NCI-H748 (cell line): ENCODE measurements around the gene CSPG4.

ENCODE experiments used
- DNase-seq: peaks from one replicate; lab custom pipeline; 2025; ENCODE audit not compliant: unreplicated experiment; lab: John Stamatoyannopoulos, UW

Gene CSPG4

GRCh38 chr15:75673426-75674235 is 39.0 kb downstream of the CSPG4 start:
- DNase-seq: no peak

GRCh38 chr15:75672646-75673425 is 39.8 kb downstream of the CSPG4 start:
- DNase-seq: no peak

- DNase-seq: no peak
Observed at GRCh38 chr15:75671730-75672602, 40.7 kb downstream of the CSPG4 start.

- DNase-seq: no peak
Observed at GRCh38 chr15:75669879-75670212, 42.8 kb downstream of the CSPG4 start.

GRCh38 chr15:75669191-75669878 is 43.3 kb downstream of the CSPG4 start:
- DNase-seq: no peak

- DNase-seq: peak; percentile 33
Observed at GRCh38 chr15:75666823-75667501, 45.7 kb downstream of the CSPG4 start.

- peak; percentile 66 for DNase-seq
Observed at GRCh38 chr15:75663931-75664421, 48.7 kb downstream of the CSPG4 start.

- no peak for DNase-seq
Observed at GRCh38 chr15:75662823-75663519, 49.7 kb downstream of the CSPG4 start.

GRCh38 chr15:75661756-75662140 is 50.9 kb downstream of the CSPG4 start:
- no peak for DNase-seq

GRCh38 chr15:75661100-75661755 is 51.4 kb downstream of the CSPG4 start:
- DNase-seq: no peak

GRCh38 chr15:75659928-75660645 is 52.6 kb downstream of the CSPG4 start:
- no peak for DNase-seq

- no peak for DNase-seq
Observed at GRCh38 chr15:75659141-75659771, 53.4 kb downstream of the CSPG4 start.

- no peak for DNase-seq
Observed at GRCh38 chr15:75656813-75657212, 55.8 kb downstream of the CSPG4 start.

- no peak for DNase-seq
Observed at GRCh38 chr15:75656331-75656730, 56.3 kb downstream of the CSPG4 start.

- peak; percentile 6 for DNase-seq
Observed at GRCh38 chr15:75655931-75656330, 56.7 kb downstream of the CSPG4 start.

GRCh38 chr15:75654201-75654907 is 58.3 kb downstream of the CSPG4 start:
- no peak for DNase-seq

- DNase-seq: no peak
Observed at GRCh38 chr15:75653347-75653913, 59.2 kb downstream of the CSPG4 start.
